Hematopoietic multipotent progenitor cell treated with erythropoietin and hydrocortisone succinate and interleukin-3 and kit ligand, for 4 days (in vitro differentiated cells): ENCODE data around the gene TENT5C.
"Not testable (repeated sequence)": the region's sequence is repeated elsewhere in the genome, so short reads cannot be mapped to it uniquely, and the experiment has no call there.

Source experiments
- DNase-seq: peaks from one replicate; pipeline ENCODE4 v3.0.0-alpha.2; 2015

Gene TENT5C

GRCh38 chr1:117605774-117606648 is at the start of gene TENT5C:
TSS of gene TENT5C (plus strand) at chr1:117606048. CDS start at chr1:117622869, 16,821 bp downstream.
- peak; percentile 99 for DNase-seq

- DNase-seq: no peak
These were observed 49.5 kb upstream of the TENT5C start for GRCh38 chr1:117556341-117556740.

- DNase-seq: no peak
These were observed 48.9 kb upstream of the TENT5C start for GRCh38 chr1:117556976-117557375.

GRCh38 chr1:117558451-117558850 is 47.4 kb upstream of the TENT5C start:
- not testable (repeated sequence) for DNase-seq

- no peak for DNase-seq
These were observed 46.7 kb upstream of the TENT5C start for GRCh38 chr1:117559139-117559538.

- DNase-seq: no peak
These were observed 45.9 kb upstream of the TENT5C start for GRCh38 chr1:117559985-117560384.

GRCh38 chr1:117561071-117561470 is 44.8 kb upstream of the TENT5C start:
- no peak for DNase-seq

GRCh38 chr1:117561551-117561950 is 44.3 kb upstream of the TENT5C start:
- DNase-seq: no peak

GRCh38 chr1:117562581-117563491 is 43.0 kb upstream of the TENT5C start:
- no peak for DNase-seq

GRCh38 chr1:117563492-117563875 is 42.4 kb upstream of the TENT5C start:
- no peak for DNase-seq

GRCh38 chr1:117564227-117565075 is 41.4 kb upstream of the TENT5C start:
- DNase-seq: peak; percentile 68

GRCh38 chr1:117565076-117565556 is 40.7 kb upstream of the TENT5C start:
- DNase-seq: no peak

- DNase-seq: no peak
These were observed 39.9 kb upstream of the TENT5C start for GRCh38 chr1:117565745-117566455.

GRCh38 chr1:117566556-117566955 is 39.3 kb upstream of the TENT5C start:
- no peak for DNase-seq

- DNase-seq: no peak
These were observed 38.4 kb upstream of the TENT5C start for GRCh38 chr1:117567435-117567834.

- DNase-seq: no peak
These were observed 37.9 kb upstream of the TENT5C start for GRCh38 chr1:117567976-117568375.

- DNase-seq: no peak
These were observed 36.8 kb upstream of the TENT5C start for GRCh38 chr1:117568999-117569398.

- DNase-seq: no peak
These were observed 36.0 kb upstream of the TENT5C start for GRCh38 chr1:117569856-117570255.

- no peak for DNase-seq
These were observed 34.8 kb upstream of the TENT5C start for GRCh38 chr1:117570988-117571409.

- no peak for DNase-seq
These were observed 34.4 kb upstream of the TENT5C start for GRCh38 chr1:117571496-117571895.

- peak; percentile 79 for DNase-seq
These were observed 33.3 kb upstream of the TENT5C start for GRCh38 chr1:117572546-117572945.
